ENCODE results near the gene TRAPPC14.
A peak's percentile ranks its signal among the peaks of the same experiment; 100 is the strongest.
"Not testable (repeated sequence)": the region's sequence is repeated elsewhere in the genome, so short reads cannot be mapped to it uniquely, and the experiment has no call there.

Gene TRAPPC14

DNA sequence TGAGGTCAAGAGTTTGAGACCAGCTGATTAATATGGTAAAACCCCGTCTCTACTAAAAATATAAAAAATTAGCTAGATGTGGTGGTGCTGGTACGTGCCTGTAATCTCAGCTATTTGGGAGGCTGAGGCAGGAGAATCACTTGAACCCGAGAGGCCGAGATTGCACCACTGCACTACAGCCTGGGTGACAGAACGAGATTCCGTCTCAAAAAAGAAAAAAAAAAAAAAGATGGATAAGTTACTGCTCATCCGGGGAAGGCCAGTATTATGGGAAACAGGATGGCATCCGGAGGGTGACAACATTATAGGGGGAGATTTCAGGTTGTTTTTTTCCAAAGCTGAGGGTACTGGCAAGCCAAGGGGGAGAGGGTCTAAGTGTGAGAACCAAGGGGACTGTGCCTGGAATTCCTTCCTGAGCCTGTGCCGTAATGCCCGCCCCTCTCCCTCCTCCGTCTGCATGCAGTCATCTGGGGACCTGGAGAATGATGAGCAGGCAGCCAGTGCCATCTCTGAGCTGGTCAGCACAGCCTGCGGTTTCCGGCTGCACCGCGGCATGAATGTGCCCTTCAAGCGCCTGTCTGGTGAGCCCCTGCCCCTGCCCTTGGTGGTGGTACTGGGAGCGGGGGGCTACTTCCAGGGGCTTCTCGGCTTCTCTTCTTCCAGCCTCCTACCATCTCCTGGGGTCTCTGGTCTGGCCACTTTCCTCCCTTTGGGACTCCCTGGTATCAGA lies 5.4 kb downstream of the TRAPPC14 start:
- no peak for DNase-seq

GRCh38 chr7:100152404-100152803 lies 6.1 kb downstream of the TRAPPC14 start:
- no peak for DNase-seq

- DNase-seq: peak; percentile 100
These were observed 9.8 kb downstream of the TRAPPC14 start, which contains the start of gene LAMTOR4 for GRCh38 chr7:100148559-100149328. Gene LAMTOR4 (plus strand): TSS chr7:100148918. CDS start chr7:100148973, 55 bp downstream.

GRCh38 chr7:100148225-100148558 lies 10.3 kb downstream of the TRAPPC14 start:
- DNase-seq: no peak

DNA sequence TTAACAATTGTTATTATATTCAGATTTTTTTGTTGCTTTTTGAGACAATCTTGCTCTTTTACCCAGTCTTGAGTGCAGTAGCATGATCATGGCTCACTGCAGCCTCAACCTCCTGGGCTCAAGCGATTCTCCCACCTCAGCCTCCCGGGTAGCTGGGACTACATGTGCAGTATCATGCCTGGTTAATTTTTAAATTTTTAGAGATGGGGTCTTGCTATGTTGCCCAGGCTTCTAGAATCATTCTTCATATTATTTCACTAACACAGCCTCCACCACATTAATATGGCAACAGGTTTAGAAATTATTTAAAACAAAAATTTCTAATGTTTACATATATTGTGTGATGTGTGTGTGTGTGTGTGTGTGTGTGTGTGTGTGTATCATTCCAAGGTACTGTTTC lies 11.2 kb downstream of the TRAPPC14 start:
- no peak for DNase-seq

DNA sequence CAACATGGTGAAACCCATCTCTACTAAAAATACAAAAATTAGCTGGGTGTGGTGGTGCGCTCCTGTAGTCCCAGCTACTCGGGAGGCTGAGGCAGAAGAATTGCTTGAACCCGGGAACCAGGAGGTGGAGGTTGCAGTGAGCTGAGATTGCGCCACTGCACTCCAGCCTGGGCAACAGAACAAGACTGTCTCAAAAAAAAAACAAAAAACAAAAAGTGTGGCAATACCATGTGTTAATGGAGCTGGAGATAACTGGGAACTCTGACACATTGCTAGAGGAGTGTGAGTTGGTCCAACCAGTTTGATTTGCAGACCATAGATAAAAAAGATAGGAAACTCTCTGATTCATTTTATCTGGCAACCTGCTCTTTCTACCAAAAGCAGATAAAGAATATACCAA lies 12.2 kb downstream of the TRAPPC14 start:
- DNase-seq: not testable (repeated sequence)

GRCh38 chr7:100142461-100142860 lies 16.1 kb downstream of the TRAPPC14 start:
- DNase-seq: no peak

GRCh38 chr7:100141555-100141949 lies 17.0 kb downstream of the TRAPPC14 start:
- no peak for DNase-seq

- no peak for DNase-seq
These were observed 20.4 kb downstream of the TRAPPC14 start for GRCh38 chr7:100137851-100138760.

DNA sequence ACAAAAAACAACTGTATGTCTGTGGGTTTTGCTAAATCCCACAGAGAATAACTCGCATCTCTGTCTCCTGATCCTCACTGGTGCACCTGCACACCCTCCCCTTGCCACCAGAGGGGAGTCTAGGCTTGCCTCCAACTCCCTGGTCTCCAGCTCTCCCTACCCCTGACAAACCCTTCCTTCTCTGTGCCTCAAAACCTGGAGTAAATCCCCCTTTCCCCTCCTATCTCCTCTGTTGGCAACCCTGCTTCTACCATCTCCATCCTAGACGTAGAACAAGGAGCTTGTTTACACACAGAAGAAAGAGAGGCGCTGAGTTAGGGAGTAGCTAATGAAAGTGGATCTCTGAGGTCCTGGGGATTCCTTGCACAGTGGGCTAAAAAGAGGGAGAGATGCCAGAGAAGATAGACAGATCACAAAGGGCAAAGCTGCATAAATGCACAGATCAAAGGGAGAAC lies 25.8 kb downstream of the TRAPPC14 start:
- DNase-seq: peak; percentile 57

- DNase-seq: no peak
These were observed 26.4 kb downstream of the TRAPPC14 start for GRCh38 chr7:100132126-100132525.

GRCh38 chr7:100130608-100131453 lies 27.7 kb downstream of the TRAPPC14 start:
- DNase-seq: peak; percentile 77

DNA sequence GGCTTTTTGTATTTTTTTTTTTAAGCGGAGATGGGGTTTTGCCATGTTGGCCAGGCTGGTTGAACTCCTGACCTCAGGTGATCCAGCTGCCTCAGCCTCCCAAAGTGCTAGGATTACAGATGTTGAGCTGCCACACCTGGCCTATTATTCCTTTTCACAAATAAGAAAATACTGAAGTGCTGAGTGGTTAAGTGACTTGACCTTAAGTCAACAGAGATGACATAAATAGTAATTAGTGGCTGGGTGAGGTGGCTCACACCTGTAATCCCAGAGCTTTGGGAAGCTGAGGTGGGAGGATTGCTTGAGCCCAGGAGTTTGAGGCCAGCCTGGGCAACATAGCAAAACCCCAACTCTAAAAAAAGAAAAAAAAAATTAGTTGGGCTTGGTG lies 28.3 kb downstream of the TRAPPC14 start:
- DNase-seq: not testable (repeated sequence)

- DNase-seq: no peak
These were observed 29.9 kb downstream of the TRAPPC14 start for GRCh38 chr7:100128637-100128963.

DNA sequence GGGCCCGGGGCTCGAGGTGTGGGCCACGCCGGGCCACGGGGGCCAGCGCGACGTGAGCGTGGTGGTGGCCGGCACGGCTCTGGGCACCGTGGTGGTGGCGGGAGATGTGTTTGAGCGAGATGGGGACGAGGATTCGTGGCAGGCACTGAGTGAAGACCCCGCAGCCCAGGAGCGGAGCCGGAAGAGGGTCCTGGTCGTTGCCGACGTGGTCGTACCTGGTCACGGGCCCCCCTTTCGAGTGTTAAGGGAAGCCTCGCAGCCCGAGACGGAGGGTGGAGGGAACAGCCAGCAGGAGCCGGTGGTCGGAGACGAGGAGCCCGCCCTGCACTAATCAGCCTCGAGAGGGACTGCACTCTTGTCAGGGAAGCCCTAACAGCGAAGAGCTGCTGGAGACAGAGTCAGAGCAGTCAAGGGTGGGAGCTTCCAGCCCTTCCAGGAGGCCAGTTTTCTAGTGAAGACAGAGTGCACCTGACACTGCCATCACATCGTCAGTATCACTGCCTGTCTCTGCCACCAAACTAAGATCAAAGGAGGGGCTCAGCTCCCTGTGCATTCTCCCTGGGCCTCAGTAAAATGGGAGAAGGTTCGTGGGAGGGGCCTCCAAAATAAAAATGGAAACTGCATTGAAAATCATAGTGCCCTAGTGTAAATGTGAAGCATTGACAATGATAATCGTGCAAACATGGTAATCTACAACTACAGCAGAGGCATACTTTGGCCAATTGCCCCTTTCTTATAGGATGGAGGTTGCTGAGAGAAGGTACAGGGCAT lies 30.5 kb downstream of the TRAPPC14 start:
- DNase-seq: no peak

DNA sequence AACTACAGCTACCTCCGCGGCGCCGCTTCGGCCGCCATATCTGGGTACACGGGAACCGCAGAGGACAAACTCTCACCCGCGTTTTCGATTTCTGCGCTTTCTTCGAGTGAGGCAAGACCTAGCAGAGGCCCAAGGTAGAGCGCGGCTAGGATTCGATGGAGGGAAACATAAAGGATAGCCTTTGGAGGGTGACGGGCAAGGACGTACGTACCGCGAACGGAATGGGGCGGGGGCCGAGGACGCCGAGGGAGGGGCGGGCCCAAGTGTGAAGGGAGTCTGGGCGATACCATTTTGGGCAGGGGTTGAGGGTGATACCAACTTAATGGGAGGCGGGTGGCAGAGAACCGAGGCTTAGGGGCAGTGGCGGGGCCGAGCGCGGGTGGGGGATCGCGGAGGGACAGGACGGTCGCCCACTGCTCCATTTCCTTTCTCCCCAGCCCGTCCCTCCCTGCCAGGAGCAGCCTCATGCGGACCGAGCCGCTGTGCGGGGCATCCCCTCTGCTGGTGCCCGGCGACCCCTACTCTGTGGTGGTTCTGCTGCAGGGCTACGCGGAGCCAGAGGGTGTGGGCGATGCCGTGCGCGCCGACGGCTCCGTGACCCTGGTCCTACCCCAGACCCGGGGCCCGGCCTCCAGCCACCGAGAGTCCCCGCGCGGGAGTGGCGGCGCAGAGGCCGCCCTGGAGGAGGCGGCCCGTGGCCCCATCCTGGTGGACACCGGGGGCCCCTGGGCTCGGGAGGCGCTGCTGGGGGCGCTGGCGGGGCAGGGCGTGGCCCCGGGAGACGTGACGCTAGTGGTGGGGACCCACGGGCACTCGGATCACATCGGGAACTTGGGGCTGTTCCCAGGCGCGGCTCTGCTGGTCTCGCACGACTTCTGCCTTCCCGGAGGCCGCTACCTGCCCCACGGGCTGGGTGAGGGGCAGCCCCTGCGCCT lies 31.3 kb downstream of the TRAPPC14 start, which contains the start of gene MBLAC1:
TSS of gene MBLAC1 (plus strand) at position 37 of the 935 bp plus-strand sequence. CDS start at position 466, 429 bp downstream.
- peak; percentile 93 for DNase-seq

- DNase-seq: peak; percentile 27
These were observed 32.1 kb downstream of the TRAPPC14 start for GRCh38 chr7:100126239-100126930.

DNA sequence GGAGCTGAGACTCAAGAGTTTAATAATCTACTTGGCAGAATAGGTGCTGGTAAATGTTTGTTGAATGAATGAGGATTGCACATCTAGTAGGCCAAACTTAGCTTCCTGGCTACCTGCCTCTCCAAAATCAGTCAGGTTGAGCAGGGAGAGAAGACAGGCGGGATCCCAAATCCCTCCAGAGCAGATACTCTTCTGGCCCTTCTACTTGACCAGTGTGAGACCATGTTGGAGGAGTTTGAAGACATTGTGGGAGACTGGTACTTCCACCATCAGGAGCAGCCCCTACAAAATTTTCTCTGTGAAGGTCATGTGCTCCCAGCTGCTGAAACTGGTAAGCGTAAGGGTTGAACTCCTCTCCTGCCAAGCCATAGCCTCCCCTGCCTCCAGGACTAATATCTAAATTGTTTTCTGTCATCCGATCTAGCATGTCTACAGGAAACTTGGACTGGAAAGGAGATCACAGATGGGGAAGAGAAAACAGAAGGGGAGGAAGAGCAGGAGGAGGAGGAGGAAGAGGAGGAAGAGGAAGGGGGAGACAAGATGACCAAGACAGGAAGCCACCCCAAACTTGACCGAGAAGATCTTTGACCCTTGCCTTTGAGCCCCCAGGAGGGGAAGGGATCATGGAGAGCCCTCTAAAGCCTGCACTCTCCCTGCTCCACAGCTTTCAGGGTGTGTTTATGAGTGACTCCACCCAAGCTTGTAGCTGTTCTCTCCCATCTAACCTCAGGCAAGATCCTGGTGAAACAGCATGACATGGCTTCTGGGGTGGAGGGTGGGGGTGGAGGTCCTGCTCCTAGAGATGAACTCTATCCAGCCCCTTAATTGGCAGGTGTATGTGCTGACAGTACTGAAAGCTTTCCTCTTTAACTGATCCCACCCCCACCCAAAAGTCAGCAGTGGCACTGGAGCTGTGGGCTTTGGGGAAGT lies 34.0 kb downstream of the TRAPPC14 start:
- DNase-seq: no peak
